Prostate gland (tissue), 2 donors: ENCODE results near the gene GRAMD2A. TPM values are rescaled to one million over a fixed set of nuclear protein-coding genes. Genes with fewer than 3 reads are reported as not detected.

Experiments
- DNase-seq: peaks from one replicate; pipeline ENCODE4 v3.0.0-alpha.2; 2019; ENCODE audit warnings: low spot score
- H3K27ac ChIP-seq, 2 donors: fragments of 200-600 bp; sonication (generic); 2 replicates each; pipeline ENCODE4 v1.5.1; 2017 to 2019
- H3K27me3 ChIP-seq: fragments of 200-600 bp; sonication (generic); replicated peaks from 2 replicates; pipeline ENCODE4 v1.5.1; 2019; ENCODE audit not compliant: insufficient read depth
- H3K36me3 ChIP-seq, 2 donors: fragments of 200-600 bp; sonication (generic); 1 replicate in 1 of 2; 2 replicates in 1 of 2; pipeline versions ENCODE4 v1.5.1 to v1.8.1; 2017 to 2019
- H3K4me1 ChIP-seq: fragments of 200-600 bp; sonication (generic); replicated peaks from 2 replicates; pipeline ENCODE4 v1.5.1; 2019
- H3K4me3 ChIP-seq, 2 donors: fragments of 200-600 bp; sonication (generic); 2 replicates each; pipeline ENCODE4 v1.5.1; 2017 to 2019
- H3K9me3 ChIP-seq: fragments of 200-600 bp; sonication (generic); 2 replicates; pipeline ENCODE4 v1.5.1; 2017
- POLR2A ChIP-seq: fragments of 450-650 bp; IDR thresholded peaks from one replicate; pipeline ENCODE4 v1.6.1; 2016; ENCODE audit warnings: antibody characterized with exemption, mild to moderate bottlenecking
- POLR2AphosphoS5 ChIP-seq: sonication (generic); formaldehyde crosslinking; IDR thresholded peaks from one replicate; pipeline ENCODE4 v1.6.1; 2017; ENCODE audit warnings: antibody characterized with exemption
- whole genome bisulfite sequencing: methylation state at CpG from one replicate; pipeline ENCODE4 v1.1.5; 2018; 5-methylcytosine and 5-hydroxymethylcytosine counted together
- intact Hi-C: fragments of 100-400 bp; cut with DNase I; formaldehyde crosslinking; loops from one replicate; pipeline ENCODE4 v1.14.2; 2022
- total RNA-seq, 2 donors: library from RNA; depleted of rRNA; stranded (reverse); fragments of >200 nt; gene quantifications; one replicate each; pipeline ENCODE4 v1.1.0, GENCODE V29; 2016
- TF ChIP-seq, protein P1 (sequence below), 4 experiments: fragments of 200-600 bp in 2 of 4; fragments of 450-650 bp in 2 of 4; sonication (generic) in 2 of 4; IDR thresholded peaks; 1 replicate in 3 of 4; 2 replicates in 1 of 4; pipeline ENCODE4 v1.5.1; 2016 to 2019; ENCODE audit warnings: antibody characterized with exemption in 4 of 4, mild to moderate bottlenecking in 2 of 4, moderate library complexity in 2 of 4

GRAMD2A gene
- total RNA-seq, 2 donors from 2014 or later, result 4.3 to 6.4 TPM

DNA sequence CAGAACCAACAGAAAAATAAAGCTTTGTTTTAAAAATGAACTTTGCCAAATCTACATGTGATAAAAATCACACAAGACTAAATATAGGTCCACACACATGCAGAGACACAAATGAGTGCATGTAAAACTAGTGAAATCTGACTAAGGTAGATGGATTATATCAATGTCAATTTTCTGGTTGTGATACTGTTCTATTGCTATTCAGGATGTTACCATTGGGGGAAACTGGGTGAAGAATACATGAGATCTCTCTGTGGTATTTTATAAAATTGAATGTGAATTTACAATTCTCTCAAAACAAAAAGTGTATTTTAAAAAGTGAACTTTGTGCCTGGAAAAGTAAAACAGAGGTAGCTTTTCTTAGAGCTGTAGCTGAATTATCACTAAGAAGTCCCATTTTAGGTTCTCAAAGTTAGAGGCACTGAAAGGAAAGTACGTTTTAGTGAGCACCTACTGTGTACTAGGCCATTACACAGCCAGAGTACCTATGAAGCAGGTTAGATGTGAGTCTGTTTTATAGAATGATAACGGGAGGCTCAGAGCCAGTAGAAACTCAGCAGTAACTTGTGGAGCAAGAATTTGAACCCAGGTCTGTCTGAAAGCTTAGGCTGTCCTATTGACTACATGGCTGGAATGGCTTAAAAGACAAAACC, 8.2 kb downstream of the GRAMD2A start:
- 93% methylated on average over 2 of the region's 2 CpGs for WGBS

DNA sequence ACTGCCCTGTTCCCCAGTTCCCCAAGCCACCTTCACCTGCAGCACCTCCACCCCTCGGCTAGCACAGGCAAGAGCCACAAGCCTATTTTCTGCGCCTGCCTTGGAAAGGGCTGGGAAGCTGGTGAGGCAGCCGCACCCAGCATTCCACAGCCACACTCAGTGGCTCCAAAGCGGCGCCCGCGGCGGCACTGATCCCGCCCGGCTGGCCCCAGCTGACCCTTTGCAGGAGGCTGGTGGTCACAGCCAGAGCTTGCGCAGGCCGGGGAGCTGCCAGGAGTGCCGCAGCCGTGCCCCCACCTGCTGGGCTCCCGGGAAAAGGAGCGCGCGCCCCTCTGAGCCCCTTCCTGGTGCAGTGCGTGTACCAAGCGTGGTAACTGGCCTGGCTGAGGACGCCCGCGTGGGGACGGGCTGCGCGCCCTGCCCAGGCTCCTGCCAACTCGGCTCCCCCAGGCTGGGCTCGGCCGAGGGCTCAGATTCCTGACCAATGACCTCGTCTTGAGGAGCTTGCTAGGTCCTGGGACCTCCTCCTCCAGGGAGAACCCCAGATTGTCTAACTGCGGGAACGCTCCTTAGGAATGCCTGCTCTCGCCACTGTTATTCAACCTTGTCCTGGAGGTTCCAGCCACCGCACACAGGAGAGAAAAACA, 13.3 kb downstream of the GRAMD2A start:
- Histone ChIP-seq H3K4me1 (no peaks in the 10 kb centered on the region), H3K9me3 (no peaks in the 10 kb centered on the region), H3K27me3 (no peaks in the 10 kb centered on the region), H3K27ac (peak overlapping the region in 1 of 2 donors; percentile 48), H3K36me3 (no peaks in the 10 kb centered on the region), H3K4me3 (peak overlapping the region; percentile 8 to 24)
- WGBS, result 7% methylated on average over 31 of the region's 34 CpGs
- DNase-seq, result no peak
- intact Hi-C loops, result no loop called here
- peak; percentile 13 for TF ChIP-seq POLR2A
- TF ChIP-seq, protein P1, sequence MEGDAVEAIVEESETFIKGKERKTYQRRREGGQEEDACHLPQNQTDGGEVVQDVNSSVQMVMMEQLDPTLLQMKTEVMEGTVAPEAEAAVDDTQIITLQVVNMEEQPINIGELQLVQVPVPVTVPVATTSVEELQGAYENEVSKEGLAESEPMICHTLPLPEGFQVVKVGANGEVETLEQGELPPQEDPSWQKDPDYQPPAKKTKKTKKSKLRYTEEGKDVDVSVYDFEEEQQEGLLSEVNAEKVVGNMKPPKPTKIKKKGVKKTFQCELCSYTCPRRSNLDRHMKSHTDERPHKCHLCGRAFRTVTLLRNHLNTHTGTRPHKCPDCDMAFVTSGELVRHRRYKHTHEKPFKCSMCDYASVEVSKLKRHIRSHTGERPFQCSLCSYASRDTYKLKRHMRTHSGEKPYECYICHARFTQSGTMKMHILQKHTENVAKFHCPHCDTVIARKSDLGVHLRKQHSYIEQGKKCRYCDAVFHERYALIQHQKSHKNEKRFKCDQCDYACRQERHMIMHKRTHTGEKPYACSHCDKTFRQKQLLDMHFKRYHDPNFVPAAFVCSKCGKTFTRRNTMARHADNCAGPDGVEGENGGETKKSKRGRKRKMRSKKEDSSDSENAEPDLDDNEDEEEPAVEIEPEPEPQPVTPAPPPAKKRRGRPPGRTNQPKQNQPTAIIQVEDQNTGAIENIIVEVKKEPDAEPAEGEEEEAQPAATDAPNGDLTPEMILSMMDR (IDR thresholded peaks at IDR 0.05), result no peak

More for the DNA sequence above, 8.2 kb downstream of the GRAMD2A start:
- intact Hi-C loops, result no loop called here
- Histone ChIP-seq H3K27ac (no peak overlapping the region), H3K27me3 (no peaks in the 10 kb centered on the region), H3K9me3 (no peaks in the 10 kb centered on the region), H3K36me3 (no peaks in the 10 kb centered on the region), H3K4me3 (no peak overlapping the region), H3K4me1 (no peaks in the 10 kb centered on the region)
- no peak for TF ChIP-seq POLR2A
- TF ChIP-seq, protein P1 (IDR thresholded peaks at IDR 0.05), result no peak
- TF ChIP-seq POLR2AphosphoS5, result no peak
- no peak for DNase-seq

DNA sequence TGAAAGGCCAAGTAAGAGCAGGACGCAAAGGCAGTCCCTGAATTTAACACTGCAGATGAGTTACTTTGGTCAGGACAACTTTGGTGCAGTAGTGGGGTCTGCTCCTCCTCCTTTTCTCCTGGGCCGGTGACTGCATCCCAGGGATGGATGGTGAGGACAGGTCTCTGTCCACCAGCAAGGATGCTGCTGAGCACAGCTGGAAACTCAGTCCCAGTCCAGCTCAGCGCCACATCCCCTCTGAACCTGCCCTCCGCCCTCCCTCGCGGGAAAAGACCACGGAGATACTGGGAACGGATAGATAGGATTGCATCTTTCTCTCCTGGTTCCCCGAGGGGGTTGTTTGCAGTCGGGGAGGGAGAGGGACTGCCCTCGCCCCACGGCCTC, 13.8 kb downstream of the GRAMD2A start:
- peak overlapping the region in 1 of 2 donors; percentile 24 for H3K4me3 ChIP-seq

DNA sequence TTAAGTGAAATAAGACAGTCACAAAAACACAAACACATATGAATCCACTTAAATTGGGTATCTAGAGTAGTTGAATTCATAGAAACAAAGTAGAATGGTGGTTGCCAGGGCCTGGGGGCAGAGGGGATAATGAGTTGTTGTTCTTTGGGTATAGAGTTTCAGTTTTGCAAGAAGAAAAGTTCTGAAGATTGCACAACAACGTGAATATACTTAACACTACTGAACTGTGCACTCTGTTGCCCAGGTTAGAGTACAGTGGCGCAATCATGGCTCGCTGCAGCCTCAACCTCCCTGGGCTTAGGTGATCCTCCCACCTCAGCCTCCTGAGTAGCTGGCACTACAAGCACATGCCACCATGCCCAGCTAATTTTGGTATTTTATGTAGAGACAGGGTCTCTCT, 14.9 kb downstream of the GRAMD2A start:
- Histone ChIP-seq H3K4me3 (no peak overlapping the region), H3K4me1 (no peaks in the 10 kb centered on the region), H3K36me3 (no peaks in the 10 kb centered on the region), H3K27me3 (no peaks in the 10 kb centered on the region), H3K9me3 (no peaks in the 10 kb centered on the region), H3K27ac (no peak overlapping the region)
- DNase-seq, result no peak
- 72% methylated on average over 3 of the region's 3 CpGs for WGBS
- intact Hi-C loops, result no loop called here
- TF ChIP-seq POLR2A, result no peak
- peak; percentile 22 for TF ChIP-seq POLR2AphosphoS5

More for the DNA sequence above, 13.8 kb downstream of the GRAMD2A start:
- intact Hi-C loops, result no loop called here
- WGBS, result 43% methylated on average over 12 of the region's 12 CpGs
- no peak overlapping the region for H3K27ac ChIP-seq
- H3K4me1 ChIP-seq, result no peaks in the 10 kb centered on the region
- TF ChIP-seq POLR2A (no peak), POLR2AphosphoS5 (no peak)
- TF ChIP-seq, protein P1 (IDR thresholded peaks at IDR 0.05), result no peak
- no peaks in the 10 kb centered on the region for H3K9me3 ChIP-seq
- no peak for DNase-seq
- H3K27me3 ChIP-seq, result no peaks in the 10 kb centered on the region
- no peaks in the 10 kb centered on the region for H3K36me3 ChIP-seq

DNA sequence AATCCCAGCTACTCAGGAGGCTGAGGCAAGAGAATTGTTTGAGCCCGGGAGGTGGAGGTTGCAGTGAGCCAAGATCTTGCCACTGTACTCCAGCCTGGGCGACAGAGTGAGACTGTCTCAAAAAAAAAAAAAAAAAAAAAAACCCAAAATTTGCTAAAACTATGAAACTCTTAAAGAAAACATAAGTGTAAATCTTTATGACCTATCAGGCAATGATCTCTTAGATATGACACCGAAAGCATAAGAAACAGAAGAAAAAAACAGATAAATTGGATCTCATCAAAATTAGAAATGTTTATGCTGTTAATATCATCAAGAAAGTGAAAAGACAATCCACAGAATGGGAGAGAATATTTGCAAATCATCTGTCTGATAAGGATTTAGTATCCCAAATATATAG, 15.3 kb downstream of the GRAMD2A start:
- no peaks in the 10 kb centered on the region for H3K4me1 ChIP-seq
- no peak for TF ChIP-seq POLR2AphosphoS5
- no peak for TF ChIP-seq POLR2A
- TF ChIP-seq, protein P1 (IDR thresholded peaks at IDR 0.05), result no peak
- H3K27me3 ChIP-seq, result no peaks in the 10 kb centered on the region
- H3K4me3 ChIP-seq, result no peak overlapping the region
- H3K36me3 ChIP-seq, result no peaks in the 10 kb centered on the region
- no peak for DNase-seq
- 86% methylated on average over 3 of the region's 3 CpGs for WGBS
- no peaks in the 10 kb centered on the region for H3K9me3 ChIP-seq
- intact Hi-C loops, result no loop called here
- no peak overlapping the region for H3K27ac ChIP-seq
